SH-SY5Y (cell line): ENCODE measurements around the gene CRTAC1.

ENCODE experiments used
- GATA2 ChIP-seq: IDR thresholded peaks from 2 replicates; pipeline ENCODE4 v1.6.1; 2011; ENCODE audit warnings: mild to moderate bottlenecking, low read depth, low read length
- GATA3 ChIP-seq: IDR thresholded peaks from 2 replicates; pipeline ENCODE4 v1.6.1; 2011; ENCODE audit warnings: low read depth, mild to moderate bottlenecking, low read length, moderate library complexity

DNA sequence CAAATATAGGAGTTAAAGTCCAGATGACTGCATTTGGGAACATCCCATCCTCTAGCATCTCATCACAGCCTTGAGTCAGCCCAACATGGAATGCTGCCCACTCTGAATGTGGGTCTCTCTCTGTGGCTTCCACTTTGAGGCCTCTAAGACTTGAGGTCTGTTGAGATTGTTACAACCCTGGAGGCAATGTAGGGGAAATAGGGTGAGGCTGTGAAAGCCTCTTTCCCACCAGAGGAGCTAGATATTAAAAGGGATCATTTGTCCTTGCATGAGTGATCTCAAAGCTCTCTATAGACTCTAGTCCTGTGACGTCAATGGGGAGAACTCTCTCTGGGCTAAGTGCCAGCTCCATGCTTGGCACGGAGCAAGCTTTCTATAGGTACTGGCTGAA lies 187.1 kb downstream of the CRTAC1 start:
- TF ChIP-seq GATA2 (no peak; the same call in 1 of the 2 replicates), GATA3 (no peak)
